HL-60 (cell line): ENCODE measurements around the gene LCN15.

Experiments used
- CTCF ChIP-seq: IDR thresholded peaks from one replicate; pipeline ENCODE4 v1.5.1; 2011; ENCODE audit warnings: low read length, control low read depth, inconsistent platforms; ENCODE audit not compliant: insufficient read depth
- GABPA ChIP-seq: IDR thresholded peaks from 2 replicates; pipeline ENCODE4 v1.6.1; 2012; ENCODE audit warnings: low read depth
- POLR2AphosphoS5 ChIP-seq: IDR thresholded peaks from 2 replicates; pipeline ENCODE4 v1.6.1; 2012; ENCODE audit warnings: low read depth
- REST ChIP-seq: IDR thresholded peaks from 2 replicates; pipeline ENCODE4 v1.6.1; 2012; ENCODE audit warnings: low read depth; ENCODE audit not compliant: insufficient replicate concordance
- SPI1 ChIP-seq: IDR thresholded peaks from 2 replicates; pipeline ENCODE4 v1.6.1; 2012; ENCODE audit warnings: low read depth, mild to moderate bottlenecking, borderline replicate concordance

GRCh38 chr9:136747161-136748060 lies 16.9 kb downstream of the LCN15 start:
- TF ChIP-seq POLR2AphosphoS5 (no peak), CTCF (no peak), SPI1 (no peak), REST (no peak), GABPA (no peak)
